K562 (cell line): ENCODE data around the gene RFC2.

ENCODE experiments used
- BHLHE40 ChIP-seq: IDR thresholded peaks from 2 replicates; pipeline ENCODE4 v1.6.1; 2011; ENCODE audit warnings: low read length, improper control_type of control experiment
- CEBPB ChIP-seq: fragments of 450-650 bp; IDR thresholded peaks from 2 replicates; pipeline ENCODE4 v1.6.1; 2016; ENCODE audit warnings: missing genetic modification characterization, missing compliant biosample characterization
- CREB5 ChIP-seq: fragments of 250-450 bp; sonication (Bioruptor Pico); IDR thresholded peaks from 2 replicates; pipeline ENCODE4 v1.5.0; 2020; ENCODE audit warnings: mild to moderate bottlenecking
- E4F1 ChIP-seq: fragments of 250-450 bp; sonication (Bioruptor Pico); IDR thresholded peaks from 2 replicates; pipeline ENCODE4 v1.5.0; 2021; ENCODE audit warnings: mild to moderate bottlenecking, borderline replicate concordance
- FOS ChIP-seq: IDR thresholded peaks from 3 replicates; pipeline ENCODE4 v1.6.1; 2011; ENCODE audit not compliant: insufficient read length; ENCODE audit errors: extremely low read depth
- HMGN3 ChIP-seq: IDR thresholded peaks from 2 replicates; pipeline ENCODE4 v1.6.1; 2011; ENCODE audit warnings: borderline replicate concordance, low read depth, mild to moderate bottlenecking, mixed read lengths, low read length; ENCODE audit not compliant: insufficient read length; ENCODE audit errors: extremely low read depth
- POLR2A ChIP-seq: fragments of 450-650 bp; conservative IDR thresholded peaks from 2 replicates; pipeline ENCODE4 v1.6.1; 2016
- RBBP5 ChIP-seq: fragments of 200-600 bp; sonication (generic); IDR thresholded peaks from 2 replicates; pipeline ENCODE4 v1.6.1; 2012; ENCODE audit warnings: borderline replicate concordance, mild to moderate bottlenecking, low read length, control low read depth, inconsistent platforms; ENCODE audit not compliant: insufficient read depth, poor library complexity, severe bottlenecking
- REST ChIP-seq, 2 experiments: fragments of 450-650 bp; formaldehyde crosslinking in 1 of 2; IDR thresholded peaks; 2 replicates each; pipeline versions ENCODE4 v1.4.0 to v1.6.1; 2014 to 2020; ENCODE audit warnings: mild to moderate bottlenecking in 2 of 2, borderline replicate concordance in 1 of 2, low read depth in 1 of 2
- SMARCC2 ChIP-seq: fragments of 450-650 bp; IDR thresholded peaks from 2 replicates; pipeline ENCODE4 v1.6.1; 2017; ENCODE audit warnings: antibody characterized with exemption, moderate library complexity, mild to moderate bottlenecking, low read depth
- ZKSCAN3 ChIP-seq: fragments of 250-450 bp; sonication (Bioruptor Pico); IDR thresholded peaks from 2 replicates; pipeline ENCODE4 v1.4.0; 2020
- ZNF24 ChIP-seq: fragments of 450-650 bp; IDR thresholded peaks from 2 replicates; pipeline ENCODE4 v1.6.1; 2016
- ZNF785 ChIP-seq: fragments of 250-450 bp; sonication (Bioruptor Pico); IDR thresholded peaks from 2 replicates; pipeline ENCODE4 v1.4.0; 2020; ENCODE audit warnings: mild to moderate bottlenecking

GRCh38 chr7:74226633-74227032 lies 27.6 kb downstream of the RFC2 start:
- TF ChIP-seq ZNF785 (CRISPR knock-in tag) = no peak
- TF ChIP-seq SMARCC2 = no peak
- no peak for TF ChIP-seq HMGN3
- no peak for TF ChIP-seq ZKSCAN3 (CRISPR knock-in tag)
- no peak for TF ChIP-seq ZNF24
- TF ChIP-seq RBBP5 = no peak
- no peak for TF ChIP-seq CREB5 (CRISPR knock-in tag)
- TF ChIP-seq FOS = no peak
- no peak for TF ChIP-seq REST (IDR thresholded peaks at IDR 0.05; ENCODE audit: borderline replicate concordance)
- no peak for TF ChIP-seq REST (CRISPR knock-in tag; IDR thresholded peaks at IDR 0.05; ENCODE audit: low read depth)
- TF ChIP-seq E4F1 (CRISPR knock-in tag) = no peak
- no peak for TF ChIP-seq POLR2A
- TF ChIP-seq BHLHE40 = no peak
- no peak for TF ChIP-seq CEBPB (tag)
